HEK293 (cell line): ENCODE measurements around the gene WDR64.

ENCODE experiments used
- CTCF ChIA-PET: fragments of 350-600 bp; formaldehyde crosslinking; extraction: SDS; loops from one replicate; lab custom pipeline; 2021; ENCODE audit warnings: antibody characterized with exemption; lab: Yijun Ruan, JAX
- POLR2A ChIA-PET: fragments of 300-600 bp; formaldehyde crosslinking; extraction: SDS; loops from one replicate; lab custom pipeline; 2020; ENCODE audit warnings: antibody characterized with exemption, inconsistent platforms; lab: Yijun Ruan, JAX
- H3K27ac ChIP-seq: fragments of 200-500 bp; sonication (Bioruptor generic); 2 replicates; pipeline ENCODE4 v1.5.1; 2014; ENCODE audit warnings: low read depth, low read length, control low read depth, inconsistent platforms; ENCODE audit errors: extremely low read depth
- H3K36me3 ChIP-seq, 2 experiments: fragments of 200-500 bp in 1 of 2; sonication (Bioruptor generic) in 1 of 2; 1 replicate in 1 of 2; 2 replicates in 1 of 2; pipeline ENCODE4 v1.5.1; 2014 to 2017; ENCODE audit warnings: inconsistent platforms in 2 of 2, low read length in 2 of 2; ENCODE audit not compliant: control insufficient read depth in 2 of 2, insufficient read depth in 1 of 2
- H3K4me1 ChIP-seq: fragments of 200-500 bp; sonication (Bioruptor generic); 2 replicates; pipeline ENCODE4 v1.5.1; 2014; ENCODE audit warnings: mild to moderate bottlenecking, low read length, inconsistent platforms; ENCODE audit not compliant: control insufficient read depth, insufficient read depth
- H3K4me3 ChIP-seq: 2 replicates; pipeline ENCODE4 v1.5.1; 2011; ENCODE audit warnings: low read depth, mild to moderate bottlenecking, control low read depth, low read length, moderate library complexity
- H3K9me3 ChIP-seq: fragments of 200-500 bp; sonication (Bioruptor generic); 2 replicates; pipeline ENCODE4 v1.5.1; 2014; ENCODE audit warnings: low read depth, low read length, inconsistent platforms; ENCODE audit not compliant: control insufficient read depth, insufficient read depth
- HOXA7 ChIP-seq: sonication (generic); formaldehyde crosslinking; IDR thresholded peaks from 2 replicates; pipeline ENCODE4 v1.8.1; 2022; ENCODE audit warnings: missing genetic modification reagents, borderline replicate concordance
- PATZ1 ChIP-seq: fragments of 450-650 bp; formaldehyde crosslinking; IDR thresholded peaks from 2 replicates; pipeline ENCODE4 v1.5.1; 2016; ENCODE audit warnings: missing biosample characterization, missing genetic modification characterization
- SP2 ChIP-seq: fragments of 450-650 bp; formaldehyde crosslinking; IDR thresholded peaks from 2 replicates; pipeline ENCODE4 v1.5.1; 2016; ENCODE audit warnings: missing biosample characterization, missing genetic modification characterization
- SP7 ChIP-seq: fragments of 450-650 bp; formaldehyde crosslinking; IDR thresholded peaks from 2 replicates; pipeline ENCODE4 v1.5.1; 2016; ENCODE audit warnings: missing biosample characterization, missing genetic modification characterization
- TCF7L2 ChIP-seq: IDR thresholded peaks from 2 replicates; pipeline ENCODE4 v1.6.1; 2011; ENCODE audit warnings: low read depth, mild to moderate bottlenecking, inconsistent platforms, low read length, moderate library complexity, borderline replicate concordance
- ZBTB10 ChIP-seq: fragments of 450-650 bp; formaldehyde crosslinking; IDR thresholded peaks from 2 replicates; pipeline ENCODE4 v1.5.1; 2016; ENCODE audit warnings: missing biosample characterization, missing genetic modification characterization
- ZFP41 ChIP-seq: fragments of 450-650 bp; formaldehyde crosslinking; IDR thresholded peaks from 2 replicates; pipeline ENCODE4 v1.5.1; 2016; ENCODE audit warnings: missing biosample characterization, missing genetic modification characterization, borderline replicate concordance
- ZNF157 ChIP-seq: fragments of 450-650 bp; formaldehyde crosslinking; IDR thresholded peaks from 2 replicates; pipeline ENCODE4 v1.5.1; 2016; ENCODE audit warnings: missing biosample characterization, missing genetic modification characterization
- ZNF16 ChIP-seq: fragments of 450-650 bp; formaldehyde crosslinking; IDR thresholded peaks from 2 replicates; pipeline ENCODE4 v1.5.1; 2016; ENCODE audit warnings: low read depth, missing biosample characterization, missing genetic modification characterization
- ZNF350 ChIP-seq: fragments of 450-650 bp; formaldehyde crosslinking; IDR thresholded peaks from 2 replicates; pipeline ENCODE4 v1.5.0; 2017; ENCODE audit warnings: missing biosample characterization, mild to moderate bottlenecking, missing genetic modification characterization
- ZNF354C ChIP-seq: fragments of 450-650 bp; formaldehyde crosslinking; IDR thresholded peaks from 2 replicates; pipeline ENCODE4 v1.5.1; 2016; ENCODE audit warnings: missing biosample characterization, missing genetic modification characterization, low read depth, borderline replicate concordance
- ZNF362 ChIP-seq: fragments of 450-650 bp; formaldehyde crosslinking; IDR thresholded peaks from 2 replicates; pipeline ENCODE4 v1.5.1; 2016; ENCODE audit warnings: missing biosample characterization, missing genetic modification characterization
- ZNF488 ChIP-seq: fragments of 450-650 bp; formaldehyde crosslinking; IDR thresholded peaks from 2 replicates; pipeline ENCODE4 v1.5.1; 2016; ENCODE audit warnings: missing biosample characterization, missing genetic modification characterization
- ZNF518A ChIP-seq: fragments of 450-650 bp; formaldehyde crosslinking; conservative IDR thresholded peaks from 2 replicates; pipeline ENCODE4 v1.5.1; 2016; ENCODE audit warnings: low read depth, missing biosample characterization, missing genetic modification characterization
- ZNF555 ChIP-seq: fragments of 450-650 bp; formaldehyde crosslinking; conservative IDR thresholded peaks from 2 replicates; pipeline ENCODE4 v1.5.1; 2017; ENCODE audit warnings: missing biosample characterization, mild to moderate bottlenecking, missing genetic modification characterization, inconsistent platforms
- ZNF585B ChIP-seq: fragments of 450-650 bp; formaldehyde crosslinking; IDR thresholded peaks from 2 replicates; pipeline ENCODE4 v1.5.1; 2016; ENCODE audit warnings: missing biosample characterization, missing genetic modification characterization
- ZNF610 ChIP-seq: fragments of 450-650 bp; formaldehyde crosslinking; IDR thresholded peaks from 2 replicates; pipeline ENCODE4 v1.5.1; 2016; ENCODE audit warnings: missing biosample characterization, missing genetic modification characterization, borderline replicate concordance
- ZNF658 ChIP-seq: fragments of 450-650 bp; formaldehyde crosslinking; IDR thresholded peaks from 2 replicates; pipeline ENCODE4; 2016; ENCODE audit warnings: missing biosample characterization, missing genetic modification characterization

The WDR64 gene

GRCh38 chr1:241612533-241613477, 39.3 kb upstream of the WDR64 start:
- Histone ChIP-seq H3K27ac (no peak overlapping the region), H3K4me3 (no peak overlapping the region), H3K9me3 (no peaks in the 10 kb centered on the region), H3K4me1 (no peaks in the 10 kb centered on the region), H3K36me3 (no peaks in the 10 kb centered on the region)
- POLR2A ChIA-PET, result no interaction called here
- no peak for TF ChIP-seq ZNF555 (tag by site-specific recombination)
- no peak for TF ChIP-seq ZNF658 (tag by site-specific recombination)
- no peak for TF ChIP-seq ZNF610
- no peak for TF ChIP-seq ZFP41
- TF ChIP-seq SP7, result no peak
- TF ChIP-seq ZNF350 (tag by site-specific recombination), result no peak
- TF ChIP-seq ZNF362 (tag by site-specific recombination), result no peak
- no peak for TF ChIP-seq TCF7L2
- no peak for TF ChIP-seq ZNF488 (tag by site-specific recombination)
- TF ChIP-seq ZNF518A (tag by site-specific recombination), result no peak
- TF ChIP-seq SP2 (tag by site-specific recombination), result no peak
- TF ChIP-seq ZNF157 (tag by site-specific recombination), result no peak
- TF ChIP-seq PATZ1 (tag by site-specific recombination), result no peak
- TF ChIP-seq ZBTB10 (tag by site-specific recombination), result no peak
- TF ChIP-seq ZNF16 (tag by site-specific recombination), result no peak
- TF ChIP-seq ZNF354C, result no peak
- TF ChIP-seq HOXA7, result no peak
- TF ChIP-seq ZNF585B (tag by site-specific recombination), result no peak
- CTCF ChIA-PET, result interaction anchor here (0.6 to 2.6 kb wide), 6 partner anchors 8 to 805 kb away, joined by 3 to 7 read pairs (median 5); no protein-coding TSS in a partner anchor
